Suprapubic skin (tissue), 4 donors: Measurements from ENCODE around the gene SIPA1L3. TPM values are rescaled to one million over a fixed set of nuclear protein-coding genes. Genes with fewer than 3 reads are reported as not detected.

Experiments used
- DNase-seq, 2 donors: peaks; one replicate each; pipeline ENCODE4 v3.0.0-alpha.2; 2019; ENCODE audit warnings: low spot score in 2 of 2
- H3K27ac ChIP-seq: fragments of 200-600 bp; sonication (generic); one replicate; pipeline ENCODE4 v1.5.1; 2019
- H3K27me3 ChIP-seq: fragments of 200-600 bp; sonication (generic); one replicate; pipeline ENCODE4 v1.5.1; 2019
- H3K36me3 ChIP-seq: fragments of 200-600 bp; sonication (generic); one replicate; pipeline ENCODE4 v1.5.1; 2019
- H3K4me1 ChIP-seq: fragments of 200-600 bp; sonication (generic); one replicate; pipeline ENCODE4 v1.5.1; 2019
- H3K4me3 ChIP-seq: fragments of 200-600 bp; sonication (generic); one replicate; pipeline ENCODE4 v1.5.1; 2019; ENCODE audit warnings: mild to moderate bottlenecking
- H3K9me3 ChIP-seq: fragments of 200-600 bp; sonication (generic); one replicate; pipeline ENCODE4 v1.5.1; 2019
- CTCF ChIP-seq, 2 donors: fragments of 200-600 bp in 1 of 2; fragments of 450-650 bp in 1 of 2; sonication (generic) in 1 of 2; IDR thresholded peaks; one replicate each; pipeline ENCODE4 v1.5.1; 2016 to 2019; ENCODE audit warnings: antibody characterized with exemption in 2 of 2, mild to moderate bottlenecking in 1 of 2, moderate library complexity in 1 of 2
- EP300 ChIP-seq: sonication (generic); formaldehyde crosslinking; IDR thresholded peaks from one replicate; pipeline ENCODE4 v1.6.1; 2017; ENCODE audit warnings: antibody characterized with exemption
- POLR2A ChIP-seq, 2 donors: fragments of 450-650 bp; IDR thresholded peaks; one replicate each; pipeline ENCODE4 v1.6.1; 2017; ENCODE audit warnings: antibody characterized with exemption in 2 of 2, mild to moderate bottlenecking in 2 of 2, moderate library complexity in 2 of 2
- POLR2AphosphoS5 ChIP-seq, 3 donors: sonication (generic); formaldehyde crosslinking; IDR thresholded peaks; one replicate each; pipeline ENCODE4 v1.6.1; 2017; ENCODE audit warnings: antibody characterized with exemption in 3 of 3
- WGBS: methylation state at CpG from one replicate; pipeline ENCODE4 v1.1.5; 2018; 5-methylcytosine and 5-hydroxymethylcytosine counted together
- total RNA-seq, 4 donors: library from RNA; depleted of rRNA; stranded (reverse); fragments of >200 nt; gene quantifications; one replicate each; pipeline ENCODE4 v1.1.0, GENCODE V29; 2016

The SIPA1L3 gene
- total RNA-seq, 4 donors from 2014 or later: 52.6 to 92.1 (median 81.8) TPM

- TF ChIP-seq CTCF (IDR thresholded peaks at IDR 0.05) (no peak), POLR2A (IDR thresholded peaks at IDR 0.05) (no peak), EP300 (no peak), POLR2AphosphoS5 (IDR thresholded peaks at IDR 0.05) (no peak)
- Histone ChIP-seq H3K4me3 (no peak overlapping the region), H3K27ac (no peak overlapping the region), H3K9me3 (no peaks in the 10 kb centered on the region), H3K4me1 (no peaks in the 10 kb centered on the region), H3K27me3 (no peaks in the 10 kb centered on the region), H3K36me3 (peaks cover 80% of the 10 kb centered on the region)
- 73% methylated on average over 4 of the region's 4 CpGs for WGBS
- DNase-seq: no peak
These were observed 208.3 kb downstream of the SIPA1L3 start for GRCh38 chr19:38115271-38115802.

GRCh38 chr19:38118176-38118575 is 211.2 kb downstream of the SIPA1L3 start:
- DNase-seq: no peak
- H3K4me1 ChIP-seq: no peaks in the 10 kb centered on the region
- H3K9me3 ChIP-seq: no peaks in the 10 kb centered on the region
- no peak overlapping the region for H3K4me3 ChIP-seq
- WGBS: 81% methylated on average over 9 of the region's 9 CpGs
- no peaks in the 10 kb centered on the region for H3K27me3 ChIP-seq
- no peak overlapping the region for H3K27ac ChIP-seq
- no peak for TF ChIP-seq POLR2AphosphoS5 (IDR thresholded peaks at IDR 0.05)
- no peak for TF ChIP-seq CTCF (IDR thresholded peaks at IDR 0.05)
- TF ChIP-seq POLR2A (IDR thresholded peaks at IDR 0.05): no peak
- no peak for TF ChIP-seq EP300
- peaks cover 78% of the 10 kb centered on the region for H3K36me3 ChIP-seq

- no peaks in the 10 kb centered on the region for H3K4me1 ChIP-seq
- H3K4me3 ChIP-seq: no peak overlapping the region
- H3K27me3 ChIP-seq: no peaks in the 10 kb centered on the region
- TF ChIP-seq POLR2A (IDR thresholded peaks at IDR 0.05): no peak
- no peak for TF ChIP-seq POLR2AphosphoS5 (IDR thresholded peaks at IDR 0.05)
- TF ChIP-seq CTCF (IDR thresholded peaks at IDR 0.05): no peak
- no peak for DNase-seq
- 91% methylated on average over 4 of the region's 4 CpGs for WGBS
- H3K9me3 ChIP-seq: no peaks in the 10 kb centered on the region
- H3K36me3 ChIP-seq: peaks cover 63% of the 10 kb centered on the region
- H3K27ac ChIP-seq: no peak overlapping the region
These were observed 213.5 kb downstream of the SIPA1L3 start for GRCh38 chr19:38120471-38121025.

GRCh38 chr19:38122402-38123093 is 215.5 kb downstream of the SIPA1L3 start:
- peaks cover 58% of the 10 kb centered on the region for H3K36me3 ChIP-seq
- WGBS: 94% methylated on average over 24 of the region's 24 CpGs

More at GRCh38 chr19:38122402-38123093, 215.5 kb downstream of the SIPA1L3 start:
- Histone ChIP-seq H3K4me3 (no peak overlapping the region), H3K4me1 (no peaks in the 10 kb centered on the region), H3K9me3 (no peaks in the 10 kb centered on the region), H3K27me3 (no peaks in the 10 kb centered on the region), H3K27ac (no peak overlapping the region)
- no peak for TF ChIP-seq EP300
- no peak for TF ChIP-seq CTCF (IDR thresholded peaks at IDR 0.05)
- TF ChIP-seq POLR2AphosphoS5 (IDR thresholded peaks at IDR 0.05): no peak
- TF ChIP-seq POLR2A (IDR thresholded peaks at IDR 0.05): no peak
- no peak for DNase-seq
